SU-DHL-6 (cell line): Measurements from ENCODE around the gene LARP1B.

ENCODE experiments used
- H2AFZ ChIP-seq: fragments of 200-600 bp; sonication (generic); 2 replicates; pipeline ENCODE4 v1.6.1; 2014; ENCODE audit warnings: low read depth, mild to moderate bottlenecking, moderate library complexity, mixed read lengths, antibody characterized with exemption, low read length; ENCODE audit not compliant: severe bottlenecking
- H3F3A ChIP-seq: fragments of 200-600 bp; shearing (Covaris generic); 2 replicates; pipeline ENCODE4 v1.6.0; 2016; ENCODE audit warnings: antibody characterized with exemption, mild to moderate bottlenecking; ENCODE audit not compliant: insufficient read depth
- H3K27ac ChIP-seq: fragments of 200-600 bp; sonication (generic); 2 replicates; pipeline ENCODE4 v1.5.1; 2016; ENCODE audit warnings: low read depth, mild to moderate bottlenecking, low read length, moderate library complexity, mixed read lengths
- H3K27me3 ChIP-seq: fragments of 200-600 bp; sonication (generic), shearing (Covaris generic); 2 replicates; pipeline ENCODE4 v1.6.0; 2014; ENCODE audit warnings: mild to moderate bottlenecking, low read length
- H3K36me3 ChIP-seq: fragments of 200-600 bp; sonication (generic); 2 replicates; pipeline ENCODE4 v1.6.1; 2014; ENCODE audit warnings: mild to moderate bottlenecking, low read length, mixed read lengths
- H3K4me2 ChIP-seq: fragments of 300-600, 200-600 bp; shearing (Covaris generic), sonication (generic); 2 replicates; pipeline ENCODE4 v1.6.0; 2014; ENCODE audit warnings: low read length, low read depth, mild to moderate bottlenecking; ENCODE audit not compliant: poor library complexity, severe bottlenecking
- H3K4me3 ChIP-seq: fragments of 200-600 bp; sonication (generic); 2 replicates; pipeline ENCODE4 v1.5.1; 2014; ENCODE audit warnings: antibody characterized with exemption, low read length, mild to moderate bottlenecking, mixed read lengths; ENCODE audit not compliant: insufficient read depth, poor library complexity, severe bottlenecking
- H3K79me2 ChIP-seq: fragments of 200-600 bp; sonication (generic); 2 replicates; pipeline ENCODE4 v1.6.1; 2014; ENCODE audit warnings: mild to moderate bottlenecking, low read length, moderate library complexity; ENCODE audit not compliant: insufficient read depth
- H3K9ac ChIP-seq: fragments of 200-600 bp; sonication (generic); 2 replicates; pipeline ENCODE4 v1.7.0; 2014; ENCODE audit warnings: mild to moderate bottlenecking, low read length
- H3K9me2 ChIP-seq: fragments of 200-600 bp; sonication (generic); replicated peaks from 2 replicates; pipeline ENCODE4 v1.6.1; 2014; ENCODE audit warnings: low read length; ENCODE audit not compliant: insufficient read depth
- H3K9me3 ChIP-seq: fragments of 200-600 bp; sonication (generic); 2 replicates; pipeline ENCODE4 v1.6.1; 2014; ENCODE audit warnings: low read length, mixed read lengths; ENCODE audit not compliant: insufficient read depth
- H4K20me1 ChIP-seq: fragments of 200-600 bp; sonication (generic); 2 replicates; pipeline ENCODE4 v1.6.1; 2014; ENCODE audit warnings: low read depth, mild to moderate bottlenecking, antibody characterized with exemption, low read length, moderate library complexity, mixed read lengths
- CTCF ChIP-seq: fragments of 200-600 bp; sonication (generic); IDR thresholded peaks from one replicate; pipeline ENCODE4 v1.5.1; 2017; ENCODE audit warnings: antibody characterized with exemption, mild to moderate bottlenecking, low read length, moderate library complexity; ENCODE audit not compliant: insufficient read depth, poor library complexity, severe bottlenecking
- EZH2phosphoT487 ChIP-seq: fragments of 200-600 bp; sonication (generic), shearing (Covaris generic); conservative IDR thresholded peaks from 2 replicates; pipeline ENCODE4 v1.6.1; 2018; ENCODE audit warnings: mild to moderate bottlenecking, antibody characterized with exemption, low read length, moderate library complexity, mixed read lengths

Gene LARP1B

GRCh38 chr4:128220286-128221235, 159.4 kb downstream of the LARP1B start:
- H4K20me1 ChIP-seq: no peaks in the 10 kb centered on the region
- H3K79me2 ChIP-seq: no peaks in the 10 kb centered on the region
- H3K36me3 ChIP-seq: no peaks in the 10 kb centered on the region
- no peaks in the 10 kb centered on the region for H3K27me3 ChIP-seq
- H3K4me3 ChIP-seq: no peak overlapping the region
- no peak overlapping the region for H3K9ac ChIP-seq
- no peak for TF ChIP-seq EZH2phosphoT487
- no peak for TF ChIP-seq CTCF
- no peaks in the 10 kb centered on the region for H3K9me3 ChIP-seq
- no peaks in the 10 kb centered on the region for H3K9me2 ChIP-seq
- no peaks in the 10 kb centered on the region for H3F3A ChIP-seq
- no peak overlapping the region for H2AFZ ChIP-seq
- H3K27ac ChIP-seq: no peak overlapping the region
- H3K4me2 ChIP-seq: no peak overlapping the region

GRCh38 chr4:128221586-128221985, 160.5 kb downstream of the LARP1B start:
- H3K27me3 ChIP-seq: no peaks in the 10 kb centered on the region
- H3K9me3 ChIP-seq: no peaks in the 10 kb centered on the region
- no peaks in the 10 kb centered on the region for H3F3A ChIP-seq
- H4K20me1 ChIP-seq: no peaks in the 10 kb centered on the region
- H3K9me2 ChIP-seq: no peaks in the 10 kb centered on the region
- no peak overlapping the region for H3K9ac ChIP-seq
- H2AFZ ChIP-seq: no peak overlapping the region
- H3K79me2 ChIP-seq: no peaks in the 10 kb centered on the region
- H3K4me3 ChIP-seq: no peak overlapping the region
- no peak overlapping the region for H3K27ac ChIP-seq
- TF ChIP-seq EZH2phosphoT487 (no peak), CTCF (no peak)
- H3K36me3 ChIP-seq: no peaks in the 10 kb centered on the region
- no peak overlapping the region for H3K4me2 ChIP-seq

GRCh38 chr4:128225148-128225547, 164.0 kb downstream of the LARP1B start:
- H2AFZ ChIP-seq: no peak overlapping the region
- no peak overlapping the region for H3K4me3 ChIP-seq
- H3K36me3 ChIP-seq: no peaks in the 10 kb centered on the region
- H4K20me1 ChIP-seq: no peaks in the 10 kb centered on the region
- H3K27ac ChIP-seq: no peak overlapping the region
- H3K4me2 ChIP-seq: no peak overlapping the region
- H3K9me3 ChIP-seq: no peaks in the 10 kb centered on the region
- H3F3A ChIP-seq: no peaks in the 10 kb centered on the region
- no peak overlapping the region for H3K9ac ChIP-seq
- no peaks in the 10 kb centered on the region for H3K27me3 ChIP-seq
- no peaks in the 10 kb centered on the region for H3K79me2 ChIP-seq
- TF ChIP-seq CTCF (no peak), EZH2phosphoT487 (no peak)
- no peaks in the 10 kb centered on the region for H3K9me2 ChIP-seq
